Ovary (tissue), 9 donors: ENCODE data around the gene GTPBP2. TPM values are rescaled to one million over a fixed set of nuclear protein-coding genes. Genes with fewer than 3 reads are reported as not detected.

Experiments
- DNase-seq, 5 donors: peaks; one replicate each; pipeline ENCODE4 v3.0.0-alpha.2; 2019 to 2020
- H3K27ac ChIP-seq, 2 donors: fragments of 200-600 bp; one replicate each; pipeline versions ENCODE4 v1.5.1 to v1.8.0; 2019 to 2022
- H3K27me3 ChIP-seq: fragments of 200-600 bp; one replicate; pipeline ENCODE4 v1.8.0; 2022
- H3K36me3 ChIP-seq: fragments of 200-600 bp; sonication (generic); one replicate; pipeline ENCODE4 v1.5.1; 2019
- H3K4me1 ChIP-seq: one replicate; pipeline ENCODE4 v1.8.1; 2013; ENCODE audit warnings: mild to moderate bottlenecking, moderate library complexity; ENCODE audit not compliant: insufficient read depth
- H3K4me3 ChIP-seq: fragments of 200-600 bp; sonication (generic); one replicate; pipeline ENCODE4 v1.5.1; 2017
- H3K9me3 ChIP-seq, 2 donors: fragments of 200-600 bp in 1 of 2; sonication (generic) in 1 of 2; one replicate each; pipeline versions ENCODE4 v1.5.1 to v1.8.1; 2013 to 2019; ENCODE audit warnings: mild to moderate bottlenecking in 1 of 2, moderate library complexity in 1 of 2
- EP300 ChIP-seq: sonication (generic); formaldehyde crosslinking; IDR thresholded peaks from one replicate; pipeline ENCODE4 v1.6.1; 2017; ENCODE audit warnings: antibody characterized with exemption
- POLR2A ChIP-seq: fragments of 450-650 bp; IDR thresholded peaks from one replicate; pipeline ENCODE4 v1.6.1; 2017; ENCODE audit warnings: antibody characterized with exemption, mild to moderate bottlenecking, moderate library complexity
- WGBS, 3 donors: extraction: QIAGEN DNeasy Blood & Tissue Kit in 1 of 3; methylation state at CpG; one replicate each; pipeline versions ENCODE4 v1.1.5 to v1.1.7; 2013 to 2017; 5-methylcytosine and 5-hydroxymethylcytosine counted together
- intact Hi-C, 4 donors: fragments of 100-400 bp; cut with DNase I; formaldehyde crosslinking; loops; one replicate each; pipeline versions ENCODE4 v1.11.0 to v1.15.1; 2022 to 2023
- polyA plus RNA-seq, 2 donors: library from polyadenylated mRNA; stranded (reverse); fragments of 200-250 nt in 1 of 2; fragments of 350-450 nt in 1 of 2; fragmentation: Illumina TruSeq in 1 of 2; extraction: RNeasy Lipid Tissue Mini Kit (QIAGEN cat#74804) in 1 of 2; gene quantifications; one replicate each; pipeline ENCODE4 v1.2.3, GENCODE V29; 2013 to 2014
- total RNA-seq, 7 donors: library from RNA; depleted of rRNA in 2 of 7; stranded (reverse); fragments of >200 nt in 2 of 7; fragmentation: NEBNext Ultra II Directional in 3 of 7; extraction: Animal tissue kit (Norgen Biotek cat#: 25700) in 3 of 7; gene quantifications; one replicate each; pipeline versions ENCODE4 v1.1.0 to v1.2.4, GENCODE V29; 2016 to 2023
- TF ChIP-seq, protein P1 (sequence below), 3 donors: fragments of 450-650 bp in 2 of 3; fragments of 200-600 bp in 1 of 3; IDR thresholded peaks; one replicate each; pipeline versions ENCODE4 v1.5.1 to v1.8.0; 2016 to 2022; ENCODE audit warnings: antibody characterized with exemption in 3 of 3, mild to moderate bottlenecking in 1 of 3
- donor health status: DM: no; HTN: no; CAD: no; lungs with moderate emphysema.
- donor health status: DM: no; HTN: no; CAD: no.
- donor health status: Bipolar disorder and iron deficiency.
- donor health status: DM: yes; HTN: yes; CAD: no.
- donor health status: DM: no; HTN: no; CAD: no.
- donor health status: DM: yes; HTN: yes; CAD: no.

Gene GTPBP2
- total and polyA plus RNA-seq, 9 donors, result 24.9 to 60.4 (median 33.1) TPM

DNA sequence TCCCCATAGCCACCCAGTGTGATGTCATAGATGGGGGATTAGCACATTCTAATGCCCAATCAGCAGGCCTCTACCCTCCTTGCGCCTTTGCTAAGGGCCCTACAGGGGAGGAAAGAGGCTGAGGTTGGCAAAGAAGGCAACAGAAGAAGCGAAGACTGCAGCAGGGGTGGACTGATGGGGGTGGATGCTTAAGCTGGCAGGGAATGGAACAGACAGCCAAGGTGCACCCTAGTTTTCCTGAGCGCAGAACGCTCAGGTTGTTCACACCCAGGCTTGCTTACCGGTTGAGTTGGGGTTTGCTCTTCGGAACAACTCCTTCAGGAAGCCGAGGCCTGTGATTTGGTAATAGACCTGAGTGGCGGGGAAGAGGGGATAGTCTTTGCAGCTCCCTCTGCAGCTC, 45.9 kb upstream of the GTPBP2 start:
- Histone ChIP-seq H3K9me3 (no peaks in the 10 kb centered on the region), H3K27me3 (no peaks in the 10 kb centered on the region), H3K4me1 (peaks cover 4% of the 10 kb centered on the region), H3K4me3 (no peak overlapping the region), H3K27ac (no peak overlapping the region), H3K36me3 (no peaks in the 10 kb centered on the region)
- TF ChIP-seq EP300 (no peak), POLR2A (no peak)
- TF ChIP-seq, protein P1, sequence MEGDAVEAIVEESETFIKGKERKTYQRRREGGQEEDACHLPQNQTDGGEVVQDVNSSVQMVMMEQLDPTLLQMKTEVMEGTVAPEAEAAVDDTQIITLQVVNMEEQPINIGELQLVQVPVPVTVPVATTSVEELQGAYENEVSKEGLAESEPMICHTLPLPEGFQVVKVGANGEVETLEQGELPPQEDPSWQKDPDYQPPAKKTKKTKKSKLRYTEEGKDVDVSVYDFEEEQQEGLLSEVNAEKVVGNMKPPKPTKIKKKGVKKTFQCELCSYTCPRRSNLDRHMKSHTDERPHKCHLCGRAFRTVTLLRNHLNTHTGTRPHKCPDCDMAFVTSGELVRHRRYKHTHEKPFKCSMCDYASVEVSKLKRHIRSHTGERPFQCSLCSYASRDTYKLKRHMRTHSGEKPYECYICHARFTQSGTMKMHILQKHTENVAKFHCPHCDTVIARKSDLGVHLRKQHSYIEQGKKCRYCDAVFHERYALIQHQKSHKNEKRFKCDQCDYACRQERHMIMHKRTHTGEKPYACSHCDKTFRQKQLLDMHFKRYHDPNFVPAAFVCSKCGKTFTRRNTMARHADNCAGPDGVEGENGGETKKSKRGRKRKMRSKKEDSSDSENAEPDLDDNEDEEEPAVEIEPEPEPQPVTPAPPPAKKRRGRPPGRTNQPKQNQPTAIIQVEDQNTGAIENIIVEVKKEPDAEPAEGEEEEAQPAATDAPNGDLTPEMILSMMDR (IDR thresholded peaks at IDR 0.05), result no peak
- intact Hi-C loops, result no loop called here
- no peak for DNase-seq
- WGBS, 3 donors, result 91 to 96% (median 93%) methylated on average over 8 of the region's 8 CpGs

- Histone ChIP-seq H3K9me3 (no peaks in the 10 kb centered on the region), H3K4me1 (peaks cover 5% of the 10 kb centered on the region), H3K36me3 (no peaks in the 10 kb centered on the region), H3K4me3 (no peak overlapping the region), H3K27ac (no peak overlapping the region), H3K27me3 (no peaks in the 10 kb centered on the region)
- 90 to 96% (median 94%) methylated on average over 2 of the region's 2 CpGs for WGBS, 3 donors
- DNase-seq, result no peak
- TF ChIP-seq POLR2A (no peak), EP300 (no peak)
- TF ChIP-seq, protein P1 (IDR thresholded peaks at IDR 0.05), result no peak
- intact Hi-C loops, result no loop called here
These were observed 45.2 kb upstream of the GTPBP2 start for GRCh38 chr6:43674291-43674690.

DNA sequence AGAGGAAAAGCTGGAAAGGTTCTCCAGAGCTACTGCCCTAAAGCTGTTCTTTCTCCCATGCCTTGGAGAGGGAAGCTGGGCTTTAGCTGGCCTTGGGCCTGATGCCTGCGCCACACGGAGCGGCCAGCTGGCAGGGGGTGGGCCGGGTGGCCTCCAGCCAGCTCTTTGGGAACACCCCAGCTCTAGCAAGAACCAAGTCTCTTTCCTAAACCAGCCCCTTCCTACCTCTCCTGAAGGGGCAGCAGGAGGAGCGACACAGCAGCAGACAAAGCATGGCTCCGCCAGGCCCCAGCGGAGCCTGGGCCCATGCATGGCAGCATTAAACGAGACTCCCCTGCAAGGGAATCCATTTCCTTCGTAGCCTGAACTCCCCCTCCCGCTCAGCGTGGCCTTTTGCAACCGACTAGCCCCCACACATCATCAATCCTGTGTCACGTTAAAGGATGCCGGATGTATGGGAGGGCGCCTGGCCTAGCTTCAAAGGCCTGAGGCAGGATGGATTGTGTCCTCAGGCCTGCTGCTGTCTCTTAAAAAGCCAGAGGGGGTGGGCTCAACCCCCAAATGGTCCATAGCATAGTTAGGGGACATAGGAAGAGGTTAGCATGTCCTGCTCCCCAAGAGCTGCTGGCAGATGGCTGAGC, 44.5 kb upstream of the GTPBP2 start:
- WGBS, 3 donors, result 44 to 53% (median 50%) methylated on average over 15 of the region's 15 CpGs
- TF ChIP-seq, protein P1 (IDR thresholded peaks at IDR 0.05), result no peak
- TF ChIP-seq POLR2A (no peak), EP300 (no peak)
- Histone ChIP-seq H3K4me3 (no peak overlapping the region), H3K4me1 (peaks cover 8% of the 10 kb centered on the region), H3K27me3 (no peaks in the 10 kb centered on the region), H3K36me3 (no peaks in the 10 kb centered on the region), H3K27ac (no peak overlapping the region), H3K9me3 (no peaks in the 10 kb centered on the region)
- DNase-seq, result peak in 3 of 5 donors; percentile 52 to 68 (median 58)
- intact Hi-C loops, result no loop called here

GRCh38 chr6:43671801-43672690, 43.0 kb upstream of the GTPBP2 start:
- peak overlapping the region in 1 of 2 donors; percentile 0 for H3K27ac ChIP-seq
- intact Hi-C loops, result no loop called here

More at GRCh38 chr6:43671801-43672690, 43.0 kb upstream of the GTPBP2 start:
- Histone ChIP-seq H3K4me3 (no peak overlapping the region), H3K4me1 (peaks cover 13% of the 10 kb centered on the region), H3K9me3 (no peaks in the 10 kb centered on the region), H3K36me3 (no peaks in the 10 kb centered on the region), H3K27me3 (no peaks in the 10 kb centered on the region)
- DNase-seq, result peak in 3 of 5 donors; percentile 30 to 38 (median 34)
- 72 to 82% (median 81%) methylated on average over 16 of the region's 16 CpGs for WGBS, 3 donors
- TF ChIP-seq POLR2A (no peak), EP300 (no peak)
- TF ChIP-seq, protein P1 (IDR thresholded peaks at IDR 0.05), result no peak
